ENCODE results near the gene TTLL11. TPM values are rescaled to one million over a fixed set of nuclear protein-coding genes. Genes with fewer than 3 reads are reported as not detected.

TTLL11 gene
- total RNA-seq, 6 donors from 2014 or later, result 6.8 to 18.9 (median 12.9) TPM

GRCh38 chr9:122100756-122101155, 7.6 kb upstream of the TTLL11 start:
- 86 to 93% methylated on average over 7 of the region's 7 CpGs for WGBS, 2 donors
- H3K36me3 ChIP-seq, result no peaks in the 10 kb centered on the region
- no peak for DNase-seq

GRCh38 chr9:122099271-122099869, 6.3 kb upstream of the TTLL11 start:
- Histone ChIP-seq H3K27ac (no peak overlapping the region), H3K27me3 (no peaks in the 10 kb centered on the region), H3K9me3 (no peaks in the 10 kb centered on the region), H3K4me1 (peaks cover 5 to 14% (median 5%) of the 10 kb centered on the region in 4 donors), H3K4me3 (no peak overlapping the region), H3K36me3 (no peaks in the 10 kb centered on the region)
- WGBS, 2 donors, result 39 to 49% methylated on average over 16 of the region's 16 CpGs
- ATAC-seq (ENCODE audit: low FRiP score in 2 of 2) (peak; percentile 84 to 87), DNase-seq (peak in 1 of 2 donors; percentile 81)
- TF ChIP-seq POLR2AphosphoS5 (IDR thresholded peaks at IDR 0.05), result no peak
- TF ChIP-seq CTCF (IDR thresholded peaks at IDR 0.05), result peak; percentile 65 to 79 (median 74)
- TF ChIP-seq POLR2A (IDR thresholded peaks at IDR 0.05), result no peak
- no peak for TF ChIP-seq EP300 (IDR thresholded peaks at IDR 0.05)

More at GRCh38 chr9:122100756-122101155, 7.6 kb upstream of the TTLL11 start:
- TF ChIP-seq POLR2A (IDR thresholded peaks at IDR 0.05) (no peak), POLR2AphosphoS5 (IDR thresholded peaks at IDR 0.05) (no peak), EP300 (IDR thresholded peaks at IDR 0.05) (no peak), CTCF (IDR thresholded peaks at IDR 0.05) (no peak)
- Histone ChIP-seq H3K4me3 (no peak overlapping the region), H3K27ac (no peak overlapping the region), H3K27me3 (no peaks in the 10 kb centered on the region), H3K4me1 (peaks cover 0 to 7% (median 2%) of the 10 kb centered on the region in 4 donors), H3K9me3 (no peaks in the 10 kb centered on the region)
- ATAC-seq (ENCODE audit: low FRiP score in 2 of 2), result no peak

- no peaks in the 10 kb centered on the region for H3K36me3 ChIP-seq
- TF ChIP-seq POLR2A (IDR thresholded peaks at IDR 0.05), result no peak
- TF ChIP-seq EP300 (IDR thresholded peaks at IDR 0.05), result no peak
- TF ChIP-seq POLR2AphosphoS5 (IDR thresholded peaks at IDR 0.05), result no peak
- TF ChIP-seq CTCF (IDR thresholded peaks at IDR 0.05), result no peak
- 69 to 75% methylated on average over 8 of the region's 8 CpGs for WGBS, 2 donors
- no peaks in the 10 kb centered on the region for H3K9me3 ChIP-seq
- DNase-seq (no peak), ATAC-seq (ENCODE audit: low FRiP score in 2 of 2) (no peak)
- no peak overlapping the region for H3K27ac ChIP-seq
- peaks cover 9 to 21% (median 9%) of the 10 kb centered on the region in 4 donors for H3K4me1 ChIP-seq
- H3K27me3 ChIP-seq, result no peaks in the 10 kb centered on the region
- no peak overlapping the region for H3K4me3 ChIP-seq
Measured at GRCh38 chr9:122097679-122098315, 4.7 kb upstream of the TTLL11 start.

- Histone ChIP-seq H3K27ac (no peak overlapping the region), H3K27me3 (no peaks in the 10 kb centered on the region), H3K4me1 (peaks cover 15 to 30% (median 16%) of the 10 kb centered on the region in 4 donors), H3K36me3 (no peaks in the 10 kb centered on the region), H3K4me3 (no peak overlapping the region), H3K9me3 (no peaks in the 10 kb centered on the region)
- no peak for TF ChIP-seq POLR2A (IDR thresholded peaks at IDR 0.05)
- TF ChIP-seq POLR2AphosphoS5 (IDR thresholded peaks at IDR 0.05), result no peak
- TF ChIP-seq EP300 (IDR thresholded peaks at IDR 0.05), result no peak
- no peak for TF ChIP-seq CTCF (IDR thresholded peaks at IDR 0.05)
- DNase-seq (no peak), ATAC-seq (ENCODE audit: low FRiP score in 2 of 2) (no peak)
- 77 to 93% methylated on average over 4 of the region's 4 CpGs for WGBS, 2 donors
Measured at GRCh38 chr9:122096620-122097415, 3.7 kb upstream of the TTLL11 start.

Measured in upper lobe of left lung (tissue), 6 donors.